Measurements from ENCODE around the gene HEATR5A. TPM values are rescaled to one million over a fixed set of nuclear protein-coding genes. Genes with fewer than 3 reads are reported as not detected.

HEATR5A gene
- total and polyA plus RNA-seq, 2 of the 13 experiments (the other 11 are each of a cell fraction or from before 2014, with no cell fraction given): 36.4 to 105 TPM

- TF ChIP-seq ZNF275 (CRISPR knock-in tag; IDR thresholded peaks at IDR 0.05; ENCODE audit: borderline replicate concordance) (no peak), ZNF367 (CRISPR knock-in tag; IDR thresholded peaks at IDR 0.05; ENCODE audit: borderline replicate concordance) (no peak), TBX3 (IDR thresholded peaks at IDR 0.05; ENCODE audit: borderline replicate concordance) (no peak), HOXA3 (CRISPR knock-in tag; IDR thresholded peaks at IDR 0.05) (peak; percentile 46; the same call in 1 of the 2 replicates), ZNF124 (CRISPR knock-in tag; IDR thresholded peaks at IDR 0.05) (0 out of 2 replicates have a peak, but pooled peaks have one; percentile 15), PAWR (CRISPR knock-in tag; IDR thresholded peaks at IDR 0.05; ENCODE audit: borderline replicate concordance) (0 out of 2 replicates have a peak, but pooled peaks have one; percentile 66), NFYC (CRISPR knock-in tag; IDR thresholded peaks at IDR 0.05) (no peak), ZBTB7B (CRISPR knock-in tag; IDR thresholded peaks at IDR 0.05) (no peak; the same call in 1 of the 2 replicates), MXD3 (CRISPR knock-in tag; IDR thresholded peaks at IDR 0.05) (no peak), ZBTB38 (CRISPR knock-in tag; IDR thresholded peaks at IDR 0.05) (no peak; the same call in 1 of the 2 replicates), MAX (IDR thresholded peaks at IDR 0.05) (no peak), ZNF264 (CRISPR knock-in tag; IDR thresholded peaks at IDR 0.05) (no peak), CC2D1A (CRISPR knock-in tag; IDR thresholded peaks at IDR 0.05) (no peak), ZNF737 (CRISPR knock-in tag; IDR thresholded peaks at IDR 0.05; ENCODE audit: borderline replicate concordance) (no peak), CEBPB (IDR thresholded peaks at IDR 0.05; ENCODE audit: borderline replicate concordance, low read depth, low read length) (no peak), HIC2 (CRISPR knock-in tag; IDR thresholded peaks at IDR 0.05; ENCODE audit: low read depth) (peak; percentile 72; the same call in 1 of the 2 replicates), POLR2G (IDR thresholded peaks at IDR 0.05; ENCODE audit: low read depth, low read length) (no peak), REPIN1 (CRISPR knock-in tag; IDR thresholded peaks at IDR 0.05; ENCODE audit: borderline replicate concordance, low read depth) (peak; percentile 82), ZBTB3 (CRISPR knock-in tag; IDR thresholded peaks at IDR 0.05; ENCODE audit: borderline replicate concordance, low read depth) (no peak), SRY (CRISPR knock-in tag; IDR thresholded peaks at IDR 0.05) (peak; percentile 47; the same call in 1 of the 2 replicates), ZNF660 (CRISPR knock-in tag; IDR thresholded peaks at IDR 0.05; ENCODE audit: borderline replicate concordance, low read depth) (no peak), XBP1 (CRISPR knock-in tag; IDR thresholded peaks at IDR 0.05) (no peak), PAXIP1 (CRISPR knock-in tag; conservative IDR thresholded peaks at IDR 0.05) (no peak; the same call in 1 of the 2 replicates), ZNF670 (CRISPR knock-in tag; IDR thresholded peaks at IDR 0.05; ENCODE audit: borderline replicate concordance) (no peak)
These were observed 150.1 kb downstream of the HEATR5A start (continued) for GRCh38 chr14:31270196-31270772.
